NCI-H2196 treated with DMSO at 0.1 percent for 48 hours (cell line): ENCODE results near the gene CRIP1.

Experiments used
- DNase-seq: peaks from one replicate; lab custom pipeline; 2025; ENCODE audit not compliant: unreplicated experiment; lab: John Stamatoyannopoulos, UW

CRIP1 gene

GRCh38 chr14:105450864-105451720 is 35.6 kb upstream of the CRIP1 start:
- DNase-seq: no peak

GRCh38 chr14:105452963-105453362 is 33.7 kb upstream of the CRIP1 start:
- no peak for DNase-seq

DNA sequence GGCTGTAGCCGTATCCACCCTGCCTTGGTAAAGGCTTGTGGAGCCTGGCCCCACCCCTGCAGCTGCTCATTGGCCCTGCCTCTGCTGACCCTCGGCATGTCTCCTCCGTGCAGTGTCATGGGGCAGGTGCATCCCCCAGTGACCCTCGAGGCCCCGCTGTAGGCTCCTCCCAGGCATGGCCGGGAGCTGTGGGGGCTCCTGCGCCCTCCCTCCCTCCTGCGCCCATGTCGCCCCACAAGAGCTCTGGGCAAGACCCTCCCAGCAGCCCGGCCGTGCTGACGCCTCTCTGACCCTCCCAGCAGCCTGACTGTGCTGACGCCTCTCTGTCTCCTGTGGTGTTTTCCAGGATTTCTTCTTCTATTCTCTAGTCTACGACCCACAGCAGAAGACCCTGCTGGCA is 32.8 kb upstream of the CRIP1 start:
- DNase-seq: no peak

- DNase-seq: no peak
Observed at GRCh38 chr14:105455086-105455640, 31.5 kb upstream of the CRIP1 start.

GRCh38 chr14:105455766-105456660 is 30.7 kb upstream of the CRIP1 start:
- no peak for DNase-seq

DNA sequence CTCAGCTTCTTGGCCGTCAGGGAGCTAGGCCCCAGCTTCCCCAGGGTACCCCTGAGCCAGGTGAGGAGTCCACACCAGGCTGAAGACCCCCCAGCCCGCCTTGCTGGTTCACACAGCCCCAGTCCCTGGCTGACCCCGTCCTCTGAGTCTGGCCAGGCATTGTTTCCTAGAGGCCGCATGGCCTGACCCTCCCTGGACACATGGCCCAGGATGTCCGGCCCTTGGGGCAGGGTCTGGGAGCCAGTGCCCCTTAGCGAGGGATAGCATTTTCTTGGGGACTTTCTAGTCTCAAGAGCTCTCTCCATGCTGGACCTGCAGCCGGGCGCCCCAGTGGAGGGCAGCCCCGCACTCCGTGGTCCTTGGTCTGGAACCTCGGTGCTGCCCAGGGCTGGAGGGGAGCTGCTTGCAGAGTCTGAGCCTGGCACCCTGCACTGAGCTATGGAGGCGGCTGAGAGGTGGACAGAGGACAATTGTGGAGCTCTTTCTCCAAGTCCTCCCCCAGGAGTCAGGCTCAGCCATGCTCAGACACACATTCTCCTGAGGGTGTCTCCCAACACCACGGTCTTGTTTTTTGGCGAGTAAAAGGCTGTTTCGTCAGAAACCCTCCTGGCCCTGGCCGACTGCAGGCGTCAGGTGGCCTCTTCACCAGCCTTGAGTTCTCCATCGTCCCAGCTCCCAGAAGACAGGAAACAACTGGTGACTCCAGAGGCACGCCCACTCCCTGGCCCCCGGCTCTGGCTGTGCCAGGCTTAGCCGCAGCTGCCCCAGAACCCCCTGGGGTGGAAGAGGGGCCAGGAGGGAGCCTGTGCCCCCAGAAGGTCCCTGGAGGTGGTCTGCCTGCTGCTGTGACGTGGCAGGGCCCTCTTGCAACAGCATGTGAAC is 29.7 kb upstream of the CRIP1 start:
- DNase-seq: no peak

DNA sequence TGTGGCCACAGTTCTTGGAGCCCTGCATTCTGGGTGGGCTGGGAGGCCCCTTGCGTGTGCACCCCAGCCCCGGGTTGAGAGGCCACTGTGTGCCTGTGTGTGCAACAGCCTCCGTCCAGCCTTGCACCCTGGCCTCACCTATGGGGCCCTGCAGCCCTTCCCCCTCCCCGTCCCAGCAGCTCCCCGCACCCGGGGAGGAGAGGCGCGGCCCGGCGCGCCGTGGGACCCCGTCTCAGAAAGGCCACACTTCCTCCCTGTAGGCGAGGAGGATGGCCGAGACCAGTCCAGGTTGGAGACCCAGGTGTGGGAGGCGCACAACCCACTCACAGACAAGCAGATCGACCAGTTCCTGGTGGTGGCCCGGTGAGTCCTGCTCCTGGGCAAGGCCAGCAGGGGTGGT is 28.7 kb upstream of the CRIP1 start:
- DNase-seq: no peak

- no peak for DNase-seq
Observed at GRCh38 chr14:105458571-105458970, 28.1 kb upstream of the CRIP1 start.

DNA sequence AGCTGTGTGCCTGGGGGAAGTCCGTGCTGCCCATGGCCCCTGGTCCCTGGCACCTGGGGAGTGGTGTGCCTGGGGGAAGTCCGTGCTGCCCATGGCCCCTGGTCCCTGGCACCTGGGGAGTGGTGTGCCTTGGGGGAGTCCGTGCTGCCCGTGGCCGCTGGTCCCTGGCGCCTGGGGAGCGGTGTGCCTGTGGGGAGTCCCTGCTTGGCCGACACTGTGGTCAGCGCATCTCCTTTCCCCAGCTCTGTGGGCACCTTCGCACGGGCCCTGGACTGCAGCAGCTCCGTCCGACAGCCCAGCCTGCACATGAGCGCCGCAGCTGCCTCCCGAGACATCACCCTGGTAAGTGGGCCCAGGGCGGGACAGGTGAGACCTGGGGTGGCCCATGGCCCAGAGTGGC is 26.6 kb upstream of the CRIP1 start:
- no peak for DNase-seq

GRCh38 chr14:105460616-105461015 is 26.1 kb upstream of the CRIP1 start:
- no peak for DNase-seq

DNA sequence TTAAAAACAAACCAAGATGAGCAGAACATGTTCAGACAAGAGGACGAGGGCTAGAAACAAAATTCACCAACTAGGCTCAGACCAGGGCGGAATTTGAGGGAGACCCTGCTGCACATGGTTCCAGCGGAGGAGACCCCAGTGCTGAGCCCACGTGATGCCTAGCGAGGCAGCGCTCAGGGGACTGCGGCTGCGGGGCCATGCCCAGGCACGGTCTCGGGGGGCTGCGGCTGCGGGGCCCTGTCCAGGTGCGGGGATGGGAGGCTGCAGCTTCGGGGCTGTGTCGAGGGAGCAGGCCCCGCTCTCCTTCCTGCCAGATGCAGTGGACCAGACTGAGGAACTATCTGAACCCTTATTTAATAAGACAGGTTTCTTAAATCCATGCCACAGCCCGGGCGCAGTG is 24.8 kb upstream of the CRIP1 start:
- DNase-seq: no peak

- DNase-seq: no peak
Observed at GRCh38 chr14:105464501-105464900, 22.2 kb upstream of the CRIP1 start.

GRCh38 chr14:105465209-105466031 is 21.3 kb upstream of the CRIP1 start:
- DNase-seq: no peak

GRCh38 chr14:105466531-105467248 is 20.0 kb upstream of the CRIP1 start:
- DNase-seq: no peak

DNA sequence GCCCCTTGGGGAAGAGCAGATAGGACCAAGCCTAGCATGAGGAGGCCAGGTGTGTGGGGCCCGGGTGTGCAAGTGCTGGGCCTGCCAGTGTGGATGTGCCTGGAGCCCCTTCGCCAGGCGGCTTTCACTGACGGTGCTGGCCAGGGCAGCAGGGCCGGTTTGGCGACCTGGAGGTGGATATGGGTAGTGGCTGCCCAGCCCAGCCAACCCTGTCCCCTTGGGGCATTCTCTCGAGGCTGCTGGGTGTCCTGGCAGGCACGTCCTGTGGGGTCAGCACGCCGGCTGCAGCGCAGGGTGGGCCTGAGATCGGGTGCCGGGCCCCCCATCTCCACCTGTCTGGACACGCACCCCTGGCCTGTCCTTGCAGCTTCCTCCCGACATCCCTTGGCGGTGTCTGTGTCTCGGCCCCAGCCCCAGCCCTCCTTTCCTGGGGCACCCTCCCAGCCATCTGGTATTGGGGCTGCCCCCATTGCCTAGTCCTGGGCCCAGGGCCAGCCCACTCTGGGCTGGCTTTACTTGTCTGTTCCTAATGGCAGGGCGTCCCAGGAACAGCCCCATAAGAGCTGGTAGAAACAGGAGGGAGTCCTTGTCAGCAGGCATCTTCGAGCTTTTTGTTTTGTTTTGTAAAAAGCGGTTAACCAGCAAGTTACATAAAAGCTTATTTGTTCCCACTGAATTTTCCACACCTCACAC is 19.3 kb upstream of the CRIP1 start:
- no peak for DNase-seq

- no peak for DNase-seq
Observed at GRCh38 chr14:105467942-105468471, 18.7 kb upstream of the CRIP1 start.

DNA sequence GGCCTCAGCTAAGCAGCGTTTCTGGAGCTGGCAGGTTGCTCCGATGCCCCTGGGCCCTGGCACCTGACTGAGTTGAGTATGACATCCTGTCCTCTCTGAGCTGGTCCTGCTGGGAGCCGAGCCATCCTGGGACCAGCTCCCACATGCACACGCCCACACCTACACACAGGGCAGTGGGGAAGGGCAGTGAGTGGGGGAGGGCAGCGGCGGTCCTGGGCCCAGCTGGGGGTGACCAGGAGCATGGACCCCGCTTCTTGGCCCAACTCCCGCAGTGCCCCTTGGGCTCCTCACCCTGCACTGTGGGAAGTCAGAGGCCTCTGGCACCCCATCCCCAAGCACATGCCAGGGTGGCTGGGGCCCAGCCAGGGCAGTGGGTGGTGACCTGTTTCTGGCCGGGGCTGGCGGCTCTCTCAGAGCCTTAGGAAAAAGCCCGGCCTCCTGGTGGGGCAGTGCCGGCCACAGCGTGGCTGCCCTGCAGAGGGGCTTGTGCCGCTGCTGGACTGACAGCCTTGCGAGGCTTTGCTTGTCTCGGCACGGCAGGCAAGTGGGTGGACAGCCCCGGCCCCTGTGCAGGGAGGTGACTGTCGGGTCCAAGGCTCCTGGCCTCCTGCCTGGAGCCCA is 18.0 kb upstream of the CRIP1 start:
- no peak for DNase-seq
